A673 (cell line): ENCODE data around the gene ZBTB38.

Experiments
- CTCF ChIP-seq: fragments of 300-800, 200-600 bp; sonication (generic); conservative IDR thresholded peaks from 2 replicates; pipeline ENCODE4 v1.5.1; 2017; ENCODE audit warnings: low read depth, mild to moderate bottlenecking, antibody characterized with exemption, low read length, moderate library complexity, mixed read lengths
- EZH2 ChIP-seq: fragments of 200-600 bp; sonication (generic); IDR thresholded peaks from 2 replicates; pipeline ENCODE4 v1.6.1; 2017; ENCODE audit warnings: borderline replicate concordance, low read depth, mild to moderate bottlenecking, mixed read lengths, antibody characterized with exemption, low read length; ENCODE audit not compliant: poor library complexity, severe bottlenecking

- TF ChIP-seq CTCF, result no peak
- TF ChIP-seq EZH2, result no peak
Measured at GRCh38 chr3:141342386-141342785, 25.9 kb upstream of the ZBTB38 start.
